ENCODE data around the gene PDIA6.

The PDIA6 gene

DNA sequence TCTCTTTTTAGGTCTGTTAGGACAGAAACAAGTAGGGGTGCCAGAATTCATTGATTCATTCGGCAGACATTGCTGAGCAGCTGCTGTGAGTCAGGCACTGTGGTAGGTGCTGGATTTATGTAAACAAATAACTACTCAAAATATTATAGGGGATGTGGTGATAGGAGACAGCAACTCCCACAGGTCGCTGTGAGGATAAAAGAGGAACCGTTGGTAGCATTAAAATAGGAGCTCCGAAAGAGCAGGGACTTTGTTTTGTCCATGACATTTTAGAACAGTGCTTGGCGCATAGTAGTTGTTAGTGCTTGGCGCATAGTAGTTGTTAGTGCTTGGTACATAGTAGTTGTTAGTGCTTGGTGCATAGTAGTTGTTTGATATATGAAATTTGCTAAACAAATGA, 62.0 kb downstream of the PDIA6 start:
- DNase-seq (ENCODE audit: low read depth, low spot score), result no peak

DNA sequence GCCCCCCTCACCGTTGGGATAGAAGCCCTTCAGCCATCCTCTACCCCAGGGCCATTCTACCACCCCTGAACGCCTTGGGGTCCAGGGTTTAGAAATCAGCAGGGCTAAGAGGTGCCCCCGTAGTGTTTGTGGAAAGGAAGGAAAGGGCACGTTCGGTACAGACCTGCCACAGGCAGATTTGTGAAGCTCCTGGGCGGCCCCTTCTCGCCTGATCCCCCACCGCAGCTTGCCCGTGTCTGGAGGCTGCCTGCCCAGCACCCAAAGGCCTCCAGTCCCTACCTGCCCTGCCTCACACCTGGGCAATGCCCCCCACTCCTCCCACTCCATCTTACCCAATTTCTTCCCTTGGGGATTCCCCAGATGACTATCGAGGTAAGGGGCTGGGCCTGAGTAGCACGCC, 69.9 kb downstream of the PDIA6 start:
- H3K4me3 ChIP-seq (ENCODE audit: low read length), result no peak overlapping the region
- DNase-seq (ENCODE audit: low read depth, low spot score), result no peak

More for the DNA sequence above, 62.0 kb downstream of the PDIA6 start:
- H3K4me3 ChIP-seq (ENCODE audit: low read length), result no peak overlapping the region

DNA sequence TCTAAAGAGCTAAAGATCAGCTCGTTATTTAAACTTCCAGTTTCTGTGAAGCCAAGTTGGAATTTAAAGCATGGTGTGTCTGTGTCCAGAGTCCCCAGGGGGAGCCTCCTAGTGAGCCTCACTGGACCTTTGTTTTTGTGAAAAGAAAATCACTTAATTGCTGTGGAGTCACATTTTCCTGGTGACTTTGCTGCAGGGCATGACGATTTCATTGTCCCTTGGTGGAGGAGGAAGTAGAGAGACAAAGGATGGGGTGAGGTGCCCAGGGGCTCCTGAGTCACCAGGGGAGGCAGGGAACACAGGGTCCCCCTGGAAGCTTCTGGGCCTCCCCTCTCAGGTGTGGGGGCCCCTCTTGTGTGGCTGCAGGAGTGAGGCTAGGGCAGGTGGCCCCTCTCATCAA, 71.4 kb downstream of the PDIA6 start:
- H3K4me3 ChIP-seq (ENCODE audit: low read length), result no peak overlapping the region
- no peak for DNase-seq (ENCODE audit: low read depth, low spot score)

DNA sequence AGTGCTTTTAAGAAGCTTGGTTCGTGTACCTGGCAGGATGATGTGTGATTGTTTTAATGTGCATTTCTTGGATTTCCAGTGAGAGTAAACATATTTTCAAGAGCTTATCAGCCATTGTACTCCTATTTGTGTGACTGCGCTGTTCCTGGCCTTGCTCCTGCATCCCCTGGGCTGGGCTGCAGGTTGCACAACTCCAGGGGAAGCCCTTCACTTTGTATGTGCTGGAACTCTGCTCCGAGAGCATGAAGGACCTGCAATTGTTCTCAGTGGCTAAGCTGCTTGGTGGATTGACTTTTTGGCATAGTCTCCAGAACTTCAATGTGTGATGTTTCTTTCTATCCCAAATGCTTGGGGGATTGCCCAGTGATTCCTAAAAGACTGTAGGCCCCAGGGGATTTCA, 72.4 kb downstream of the PDIA6 start:
- no peak for DNase-seq (ENCODE audit: low read depth, low spot score)
- no peak overlapping the region for H3K4me3 ChIP-seq (ENCODE audit: low read length)

DNA sequence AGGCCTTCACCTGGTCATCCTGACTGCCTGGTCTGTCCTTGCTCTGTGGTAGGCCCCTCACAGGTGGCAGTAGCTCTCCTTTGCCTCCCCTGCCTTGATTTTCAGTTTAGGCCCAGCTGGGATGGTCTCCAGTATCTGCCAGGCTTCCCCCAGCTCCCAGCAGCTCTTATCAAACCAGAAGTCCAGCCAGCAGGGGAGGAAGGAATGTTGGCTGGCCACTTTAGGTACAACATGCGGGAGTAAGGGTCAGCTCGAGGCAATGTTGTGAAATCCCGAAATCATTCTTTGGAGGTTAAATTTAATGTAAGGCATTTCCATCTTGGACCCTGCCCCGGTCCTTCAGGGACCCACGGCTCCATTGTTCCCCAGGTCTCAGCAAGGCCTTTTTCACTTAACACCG, 74.4 kb downstream of the PDIA6 start:
- DNase-seq (ENCODE audit: low read depth, low spot score), result no peak
- no peak overlapping the region for H3K4me3 ChIP-seq (ENCODE audit: low read length)

DNA sequence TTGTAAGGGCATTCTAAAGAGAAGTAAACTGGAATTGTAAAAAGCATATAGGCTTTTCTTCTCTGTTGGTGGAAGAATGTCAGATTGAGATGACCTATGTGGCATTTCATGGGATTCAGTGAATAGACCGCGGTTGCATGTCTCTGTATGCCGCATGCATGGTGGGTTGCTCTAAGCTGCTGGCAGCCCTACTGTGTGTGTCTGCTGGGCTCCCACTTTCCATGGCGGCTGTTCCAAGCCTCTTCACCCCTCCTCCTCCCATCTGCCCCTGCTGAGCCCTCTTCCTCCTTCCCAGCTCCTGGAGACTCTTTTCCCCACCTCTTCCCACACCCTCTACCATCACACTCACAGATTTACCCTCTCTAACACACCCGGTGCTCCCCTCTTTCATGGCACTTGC, 78.6 kb downstream of the PDIA6 start:
- no peak overlapping the region for H3K4me3 ChIP-seq (ENCODE audit: low read length)
- no peak for DNase-seq (ENCODE audit: low read depth, low spot score)

DNA sequence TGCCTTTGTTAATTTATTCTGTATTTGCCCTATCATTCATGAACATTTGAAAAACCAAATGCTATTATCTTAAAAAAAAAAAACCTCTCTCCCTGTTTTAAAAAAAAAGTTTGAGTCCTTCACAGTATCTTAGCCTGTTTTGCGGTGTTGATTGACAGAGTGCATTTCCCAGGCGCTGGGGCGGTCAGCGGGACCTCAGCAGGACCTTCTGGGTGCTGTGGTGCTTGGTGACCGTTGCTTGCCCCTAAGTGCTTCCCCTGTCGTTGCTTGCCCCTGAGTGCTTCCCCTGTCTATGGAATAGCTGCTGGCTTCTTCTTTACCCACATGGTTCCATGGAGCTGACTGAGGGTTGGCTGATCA, 79.0 kb downstream of the PDIA6 start:
- DNase-seq (ENCODE audit: low read depth, low spot score), result no peak
- no peak overlapping the region for H3K4me3 ChIP-seq (ENCODE audit: low read length)
